HEK293T (cell line): Measurements from ENCODE around the gene CSNK1D.

Experiments
- CTCF ChIA-PET: fragments of 350-600 bp; formaldehyde crosslinking; extraction: SDS; loops from one replicate; lab custom pipeline; 2021; ENCODE audit warnings: antibody characterized with exemption, inconsistent platforms; lab: Yijun Ruan, JAX
- POLR2A ChIA-PET: fragments of 350-600 bp; formaldehyde crosslinking; extraction: SDS; loops from one replicate; lab custom pipeline; 2020; ENCODE audit warnings: antibody characterized with exemption, inconsistent platforms; lab: Yijun Ruan, JAX
- DNase-seq: peaks from one replicate; pipeline ENCODE4 v3.0.0; 2012; ENCODE audit warnings: mixed read lengths; ENCODE audit errors: extremely low spot score
- ARNT ChIP-seq: fragments of 450-650 bp; IDR thresholded peaks from 2 replicates; pipeline ENCODE4 v1.6.1; 2017; ENCODE audit warnings: mild to moderate bottlenecking
- BHLHE40 ChIP-seq: fragments of 450-650 bp; IDR thresholded peaks from 2 replicates; pipeline ENCODE4 v1.6.1; 2016; ENCODE audit warnings: mild to moderate bottlenecking, moderate library complexity, borderline replicate concordance
- CTBP1 ChIP-seq: fragments of 450-650 bp; IDR thresholded peaks from 2 replicates; pipeline ENCODE4 v1.6.1; 2016; ENCODE audit warnings: borderline replicate concordance
- ELF4 ChIP-seq: fragments of 450-650 bp; IDR thresholded peaks from 2 replicates; pipeline ENCODE4 v1.6.1; 2017; ENCODE audit warnings: antibody characterized with exemption
- FOXA1 ChIP-seq: fragments of 450-650 bp; IDR thresholded peaks from 2 replicates; pipeline ENCODE4 v1.6.1; 2016; ENCODE audit warnings: mild to moderate bottlenecking
- FOXK2 ChIP-seq: fragments of 450-650 bp; IDR thresholded peaks from 2 replicates; pipeline ENCODE4 v1.6.1; 2016; ENCODE audit warnings: mild to moderate bottlenecking
- FOXM1 ChIP-seq: fragments of 450-650 bp; IDR thresholded peaks from 2 replicates; pipeline ENCODE4 v1.6.1; 2017; ENCODE audit warnings: mild to moderate bottlenecking, borderline replicate concordance
- HDGF ChIP-seq: fragments of 450-650 bp; IDR thresholded peaks from 2 replicates; pipeline ENCODE4 v1.6.1; 2017; ENCODE audit warnings: antibody characterized with exemption, borderline replicate concordance
- L3MBTL2 ChIP-seq: fragments of 450-650 bp; conservative IDR thresholded peaks from 2 replicates; pipeline ENCODE4 v1.6.1; 2016; ENCODE audit warnings: mild to moderate bottlenecking
- LEF1 ChIP-seq: fragments of 450-650 bp; IDR thresholded peaks from 2 replicates; pipeline ENCODE4 v1.6.1; 2017; ENCODE audit warnings: mild to moderate bottlenecking, borderline replicate concordance
- NFRKB ChIP-seq: fragments of 450-650 bp; IDR thresholded peaks from 2 replicates; pipeline ENCODE4 v1.6.1; 2016; ENCODE audit warnings: mild to moderate bottlenecking, moderate library complexity
- PKNOX1 ChIP-seq: fragments of 450-650 bp; IDR thresholded peaks from 2 replicates; pipeline ENCODE4 v1.6.1; 2016
- SP1 ChIP-seq: fragments of 450-650 bp; IDR thresholded peaks from 2 replicates; pipeline ENCODE4 v1.6.1; 2017
- SUZ12 ChIP-seq: fragments of 450-650 bp; IDR thresholded peaks from 2 replicates; pipeline ENCODE4 v1.6.1; 2016; ENCODE audit warnings: mild to moderate bottlenecking
- TARDBP ChIP-seq: fragments of 450-650 bp; IDR thresholded peaks from 2 replicates; pipeline ENCODE4 v1.6.1; 2016
- ZNF384 ChIP-seq: fragments of 450-650 bp; IDR thresholded peaks from 2 replicates; pipeline ENCODE4 v1.6.1; 2016

The CSNK1D gene

GRCh38 chr17:82217530-82218204 lies 55.8 kb downstream of the CSNK1D start:
- ChIA-PET POLR2A (no interaction called here), CTCF (no interaction called here)
- TF ChIP-seq SP1 (no peak), SUZ12 (no peak), NFRKB (no peak), ARNT (no peak), FOXK2 (no peak), HDGF (no peak), FOXA1 (no peak), BHLHE40 (no peak), ELF4 (no peak), CTBP1 (no peak), ZNF384 (no peak), FOXM1 (no peak), TARDBP (no peak), LEF1 (no peak), PKNOX1 (no peak), L3MBTL2 (no peak)
- DNase-seq = no peak

GRCh38 chr17:82217120-82217529 lies 56.4 kb downstream of the CSNK1D start:
- CTCF ChIA-PET = no interaction called here
- POLR2A ChIA-PET = no interaction called here
- no peak for TF ChIP-seq FOXM1
- TF ChIP-seq ZNF384 = no peak
- no peak for TF ChIP-seq ARNT
- no peak for TF ChIP-seq TARDBP
- TF ChIP-seq L3MBTL2 = no peak
- TF ChIP-seq PKNOX1 = no peak
- TF ChIP-seq CTBP1 = no peak
- TF ChIP-seq LEF1 = no peak
- TF ChIP-seq BHLHE40 = no peak
- TF ChIP-seq FOXA1 = no peak
- TF ChIP-seq ELF4 = no peak
- no peak for TF ChIP-seq SP1
- TF ChIP-seq FOXK2 = no peak
- TF ChIP-seq SUZ12 = no peak
- no peak for TF ChIP-seq HDGF
- no peak for TF ChIP-seq NFRKB
- no peak for DNase-seq

DNA sequence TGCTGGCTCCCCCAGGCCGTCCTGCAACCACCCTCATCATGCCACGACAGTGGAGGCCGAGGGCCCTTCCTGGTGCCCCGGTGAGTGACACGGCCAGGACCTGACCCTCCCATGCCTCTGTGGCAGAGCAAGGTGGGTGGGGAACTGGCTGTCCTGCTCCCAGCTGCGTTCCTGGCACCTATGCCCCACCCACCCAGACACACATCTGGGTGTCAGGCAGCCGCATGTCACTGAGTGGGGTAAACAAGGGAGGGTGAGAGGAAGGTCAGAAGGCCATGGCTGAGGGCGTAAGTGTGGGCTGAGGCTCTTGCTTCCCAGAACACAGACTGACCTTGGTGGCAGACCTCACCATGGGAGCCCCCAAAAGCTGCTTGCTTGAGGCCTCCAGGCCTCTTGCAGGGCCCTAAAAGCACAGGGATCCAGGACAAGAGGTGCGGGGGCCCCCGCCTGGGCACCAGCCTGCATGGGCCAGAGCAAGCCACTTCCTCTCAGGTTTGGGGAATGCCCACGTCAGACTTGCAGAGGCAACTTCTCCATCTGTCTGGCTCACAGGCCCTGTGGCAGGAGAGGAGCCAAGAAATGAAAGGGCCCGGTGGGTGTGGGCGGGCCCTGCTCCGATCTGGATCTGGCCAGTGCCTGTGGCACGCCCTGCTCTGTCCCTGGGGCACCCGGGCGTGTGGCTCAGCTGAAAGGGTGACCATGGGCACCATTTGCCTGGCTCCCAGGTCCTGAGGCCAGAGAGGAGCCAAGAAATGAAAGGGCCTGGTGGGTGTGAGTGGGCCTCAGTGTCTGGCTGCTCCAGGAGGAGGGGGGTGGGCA lies 57.0 kb downstream of the CSNK1D start:
- ChIA-PET POLR2A (no interaction called here), CTCF (interaction anchor here (0.5 kb wide), 1 partner anchor 1432 kb away, joined by 3 read pairs; no protein-coding TSS in a partner anchor)
- DNase-seq = no peak

GRCh38 chr17:82215972-82216300 lies 57.6 kb downstream of the CSNK1D start:
- ChIA-PET POLR2A (interaction anchor here (2.4 kb wide), 1 partner anchor 10 kb away, joined by 6 read pairs; no protein-coding TSS in a partner anchor), CTCF (interaction anchor here (0.5 kb wide), 1 partner anchor 1431 kb away, joined by 3 read pairs; no protein-coding TSS in a partner anchor)
- no peak for DNase-seq
- TF ChIP-seq SP1 (no peak), TARDBP (no peak), ARNT (no peak), FOXK2 (no peak)

More for the DNA sequence above, 57.0 kb downstream of the CSNK1D start:
- TF ChIP-seq PKNOX1 = no peak
- TF ChIP-seq FOXK2 = no peak
- no peak for TF ChIP-seq CTBP1
- no peak for TF ChIP-seq ARNT
- no peak for TF ChIP-seq NFRKB
- no peak for TF ChIP-seq SUZ12
- no peak for TF ChIP-seq L3MBTL2
- no peak for TF ChIP-seq HDGF
- no peak for TF ChIP-seq SP1
- TF ChIP-seq ZNF384 = no peak
- no peak for TF ChIP-seq ELF4
- TF ChIP-seq LEF1 = no peak
- no peak for TF ChIP-seq TARDBP

DNA sequence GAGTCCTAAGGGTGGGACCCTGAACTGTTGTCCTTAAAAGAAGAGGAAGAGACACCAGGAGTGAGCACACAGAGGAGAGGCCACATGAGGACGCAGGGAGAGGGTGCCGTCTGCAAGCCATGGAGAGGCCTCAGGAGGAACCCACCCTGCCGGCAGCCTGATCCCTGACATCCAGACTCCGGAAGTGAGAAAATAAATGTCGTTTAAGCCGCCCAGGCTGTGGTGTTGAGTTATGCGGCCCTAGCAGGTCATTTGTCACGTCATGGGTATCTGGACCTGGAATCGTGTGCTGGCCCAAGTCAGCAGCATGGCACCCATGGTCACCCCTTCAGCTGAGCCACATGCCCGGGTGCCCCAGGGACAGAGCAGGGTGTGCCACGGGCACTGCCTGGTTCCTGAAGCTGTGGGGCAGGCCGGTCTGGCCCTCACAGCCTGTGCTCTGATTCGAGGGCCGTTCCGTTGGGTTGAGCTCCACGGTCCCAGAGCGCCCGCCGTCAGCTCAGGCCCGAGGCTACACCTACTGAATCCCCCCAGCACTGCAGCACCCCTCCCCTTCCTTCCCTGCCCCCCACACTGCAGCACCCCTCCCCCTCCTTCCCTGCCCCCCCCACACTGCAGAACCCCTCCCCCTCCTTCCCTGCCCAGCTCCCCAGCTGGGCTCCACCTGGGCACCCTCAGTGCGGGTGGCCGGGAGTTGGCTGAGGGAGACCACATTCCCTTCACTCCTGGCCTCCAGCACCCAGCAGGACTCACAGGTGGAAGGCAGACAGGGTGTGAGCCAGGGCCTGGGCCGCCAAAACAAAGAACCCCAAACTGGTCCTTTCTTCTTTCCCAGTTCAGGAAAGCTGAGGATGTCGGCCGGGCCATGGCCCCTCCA lies 58.2 kb downstream of the CSNK1D start:
- CTCF ChIA-PET = no interaction called here
- no peak for DNase-seq
- POLR2A ChIA-PET = interaction anchor here (1.6 to 2.4 kb wide), 2 partner anchors 9 to 21 kb away, joined by 4 to 6 read pairs; no protein-coding TSS in a partner anchor
- TF ChIP-seq ARNT (no peak), L3MBTL2 (no peak), CTBP1 (no peak), SP1 (no peak), BHLHE40 (no peak), TARDBP (no peak)
